HFFc6 (cell line): Measurements from ENCODE around the gene MIS18BP1. TPM values are rescaled to one million over a fixed set of nuclear protein-coding genes. Genes with fewer than 3 reads are reported as not detected.

Source experiments
- DNase-seq: peaks from one replicate; pipeline ENCODE4 v3.0.0-alpha.2; 2018
- H3K27ac Mint-ChIP-seq: 2 replicates; pipeline ENCODE4 v1.8.0; 2020; ENCODE audit warnings: mild to moderate bottlenecking, mixed read lengths
- H3K27me3 Mint-ChIP-seq: 2 replicates; pipeline ENCODE4 v1.8.0; 2021; ENCODE audit warnings: mild to moderate bottlenecking, moderate library complexity, mixed read lengths; ENCODE audit not compliant: insufficient read depth
- H3K36me3 Mint-ChIP-seq: 2 replicates; pipeline ENCODE4 v1.8.0; 2021; ENCODE audit warnings: low read depth, mixed read lengths
- H3K4me1 Mint-ChIP-seq: 2 replicates; pipeline ENCODE4 v1.8.0; 2020; ENCODE audit warnings: low read depth, mixed read lengths
- H3K4me3 Mint-ChIP-seq: 2 replicates; pipeline ENCODE4 v1.8.0; 2020; ENCODE audit warnings: mild to moderate bottlenecking, moderate library complexity, mixed read lengths
- H3K9me3 Mint-ChIP-seq: 2 replicates; pipeline ENCODE4 v1.8.0; 2020; ENCODE audit warnings: mild to moderate bottlenecking, mixed read lengths
- CTCF ChIP-seq: fragments of 200-600 bp; sonication (generic); IDR thresholded peaks from 2 replicates; pipeline ENCODE4 v1.5.0; 2021; ENCODE audit warnings: antibody characterized with exemption, mild to moderate bottlenecking
- total RNA-seq, 6 experiments: library from RNA; stranded (reverse); fragmentation: NEBNext Ultra II Directional; extraction: Animal tissue kit (Norgen Biotek cat#: 25700); gene quantifications; 2 replicates in 1 of 6; 3 replicates in 5 of 6; pipeline ENCODE4 v1.2.3, GENCODE V29; 2021

MIS18BP1 gene
- total RNA-seq, 6 experiments from 2014 or later, result 12.0 to 19.2 (median 18.2) TPM

- Mint-ChIP-seq H3K4me1 (peaks cover 26% of the 10 kb centered on the region), H3K27ac (peak overlapping the region; percentile 96), H3K36me3 (peaks cover 4% of the 10 kb centered on the region; the same call in 1 of the 2 replicates), H3K27me3 (peaks cover 1% of the 10 kb centered on the region), H3K9me3 (peaks cover 5% of the 10 kb centered on the region; the same call in 1 of the 2 replicates), H3K4me3 (peak overlapping the region; percentile 93)
- TF ChIP-seq CTCF, result no peak
- DNase-seq, result no peak
Observed at GRCh38 chr14:45251912-45252311, 1.1 kb downstream of the MIS18BP1 start.

GRCh38 chr14:45249856-45250575 lies 3.0 kb downstream of the MIS18BP1 start:
- H3K4me3 Mint-ChIP-seq, result peak overlapping the region; percentile 76
- peak overlapping the region; percentile 68 for H3K27ac Mint-ChIP-seq
- H3K4me1 Mint-ChIP-seq, result peaks cover 26% of the 10 kb centered on the region
- TF ChIP-seq CTCF, result no peak
- peaks cover 5% of the 10 kb centered on the region; the same call in 1 of the 2 replicates for H3K9me3 Mint-ChIP-seq
- peak; percentile 16 for DNase-seq
- H3K27me3 Mint-ChIP-seq, result peaks cover 1% of the 10 kb centered on the region; the same call in 1 of the 2 replicates
- H3K36me3 Mint-ChIP-seq, result peaks cover 4% of the 10 kb centered on the region; the same call in 1 of the 2 replicates

- H3K27ac Mint-ChIP-seq, result no peak overlapping the region
- H3K36me3 Mint-ChIP-seq, result no peaks in the 10 kb centered on the region
- H3K4me3 Mint-ChIP-seq, result no peak overlapping the region
- no peaks in the 10 kb centered on the region for H3K9me3 Mint-ChIP-seq
- H3K4me1 Mint-ChIP-seq, result peaks cover 28% of the 10 kb centered on the region
- TF ChIP-seq CTCF, result no peak
- H3K27me3 Mint-ChIP-seq, result no peaks in the 10 kb centered on the region
- no peak for DNase-seq
Observed at GRCh38 chr14:45247427-45247826, 5.6 kb downstream of the MIS18BP1 start.

GRCh38 chr14:45246691-45247090 lies 6.3 kb downstream of the MIS18BP1 start:
- Mint-ChIP-seq H3K4me3 (no peak overlapping the region), H3K27me3 (no peaks in the 10 kb centered on the region), H3K4me1 (peaks cover 33% of the 10 kb centered on the region), H3K9me3 (no peaks in the 10 kb centered on the region), H3K36me3 (peaks cover 7% of the 10 kb centered on the region), H3K27ac (no peak overlapping the region)
- DNase-seq, result no peak
- TF ChIP-seq CTCF, result no peak

GRCh38 chr14:45246151-45246550 lies 6.9 kb downstream of the MIS18BP1 start:
- Mint-ChIP-seq H3K27me3 (no peaks in the 10 kb centered on the region), H3K4me3 (no peak overlapping the region), H3K4me1 (peaks cover 28% of the 10 kb centered on the region), H3K27ac (no peak overlapping the region), H3K9me3 (no peaks in the 10 kb centered on the region), H3K36me3 (peaks cover 10% of the 10 kb centered on the region)
- no peak for TF ChIP-seq CTCF
- no peak for DNase-seq
